ENCODE measurements around the gene MSX1. TPM values are rescaled to one million over a fixed set of nuclear protein-coding genes. Genes with fewer than 3 reads are reported as not detected.
A peak's percentile ranks its signal among the peaks of the same experiment; 100 is the strongest.

MSX1 gene
- total RNA-seq, 6 donors from 2014 or later, result 1.1 to 16.8 (median 1.8) TPM; not detected in 1

DNA sequence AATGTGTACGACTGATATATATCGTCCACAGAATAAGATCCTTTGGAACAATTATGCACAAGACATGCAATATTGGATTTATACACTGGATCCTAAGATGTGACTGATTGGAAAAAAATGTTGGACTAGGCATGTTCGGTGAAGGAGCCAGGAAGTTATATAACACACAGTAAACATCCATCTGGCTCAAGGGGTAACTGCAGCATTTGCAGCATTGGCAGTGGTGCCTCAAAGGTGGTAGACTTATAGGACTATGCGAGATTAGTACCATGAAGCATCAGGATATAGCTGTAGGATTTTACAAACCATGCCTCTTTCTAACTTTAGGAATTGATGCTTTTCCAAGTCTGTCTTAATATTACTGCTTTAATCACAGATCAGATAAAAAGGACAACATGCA lies 34.3 kb downstream of the MSX1 start:
- TF ChIP-seq POLR2AphosphoS5 (IDR thresholded peaks at IDR 0.05) (no peak), POLR2A (IDR thresholded peaks at IDR 0.05) (no peak), EP300 (IDR thresholded peaks at IDR 0.05) (no peak)
- TF ChIP-seq, protein P1, sequence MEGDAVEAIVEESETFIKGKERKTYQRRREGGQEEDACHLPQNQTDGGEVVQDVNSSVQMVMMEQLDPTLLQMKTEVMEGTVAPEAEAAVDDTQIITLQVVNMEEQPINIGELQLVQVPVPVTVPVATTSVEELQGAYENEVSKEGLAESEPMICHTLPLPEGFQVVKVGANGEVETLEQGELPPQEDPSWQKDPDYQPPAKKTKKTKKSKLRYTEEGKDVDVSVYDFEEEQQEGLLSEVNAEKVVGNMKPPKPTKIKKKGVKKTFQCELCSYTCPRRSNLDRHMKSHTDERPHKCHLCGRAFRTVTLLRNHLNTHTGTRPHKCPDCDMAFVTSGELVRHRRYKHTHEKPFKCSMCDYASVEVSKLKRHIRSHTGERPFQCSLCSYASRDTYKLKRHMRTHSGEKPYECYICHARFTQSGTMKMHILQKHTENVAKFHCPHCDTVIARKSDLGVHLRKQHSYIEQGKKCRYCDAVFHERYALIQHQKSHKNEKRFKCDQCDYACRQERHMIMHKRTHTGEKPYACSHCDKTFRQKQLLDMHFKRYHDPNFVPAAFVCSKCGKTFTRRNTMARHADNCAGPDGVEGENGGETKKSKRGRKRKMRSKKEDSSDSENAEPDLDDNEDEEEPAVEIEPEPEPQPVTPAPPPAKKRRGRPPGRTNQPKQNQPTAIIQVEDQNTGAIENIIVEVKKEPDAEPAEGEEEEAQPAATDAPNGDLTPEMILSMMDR (IDR thresholded peaks at IDR 0.05), result no peak
- no peaks in the 10 kb centered on the region for H3K4me1 ChIP-seq
- H3K27ac ChIP-seq, result no peak overlapping the region
- ATAC-seq (ENCODE audit: low FRiP score in 2 of 2), result no peak
- no peak overlapping the region for H3K4me3 ChIP-seq
- WGBS, 2 donors, result 83 to 84% methylated on average over 4 of the region's 4 CpGs
- DNase-seq, result no peak
- H3K36me3 ChIP-seq, result no peaks in the 10 kb centered on the region
- H3K27me3 ChIP-seq, result no peaks in the 10 kb centered on the region
- no peaks in the 10 kb centered on the region for H3K9me3 ChIP-seq

DNA sequence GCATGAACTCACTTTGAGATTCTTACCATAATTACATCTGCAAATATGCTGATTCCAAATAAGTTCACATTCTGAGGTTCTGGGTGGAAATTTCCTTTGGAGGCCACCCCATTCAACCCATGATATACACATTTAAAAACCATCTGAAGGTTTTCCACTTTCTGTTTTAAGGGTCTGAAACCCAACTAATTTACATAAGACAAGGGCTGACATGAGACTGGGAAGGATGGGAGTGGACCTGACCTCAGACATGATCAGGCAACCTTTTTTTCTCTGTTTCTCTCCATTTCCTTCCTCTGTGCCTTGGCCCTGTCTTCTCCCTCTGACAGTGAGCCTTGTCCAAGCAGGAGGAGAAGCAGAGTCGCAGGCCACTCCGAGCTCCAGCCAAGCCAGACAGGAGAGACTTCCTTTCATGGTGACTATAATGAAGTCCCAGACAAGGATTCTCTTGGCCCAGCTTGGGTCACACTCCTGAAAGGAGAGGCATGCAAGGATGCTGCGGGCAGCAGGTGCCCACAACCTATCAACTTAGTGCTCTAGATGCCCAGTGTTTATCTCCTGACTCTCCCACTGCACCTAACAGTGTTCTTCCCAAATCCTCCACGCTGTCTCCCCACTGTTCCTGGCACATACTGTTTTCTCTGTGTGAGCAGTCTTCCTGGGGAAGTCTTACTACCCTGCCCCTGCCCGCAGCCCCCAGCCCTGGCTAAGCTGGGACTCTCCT lies 39.9 kb downstream of the MSX1 start:
- no peaks in the 10 kb centered on the region for H3K4me1 ChIP-seq
- DNase-seq (no peak), ATAC-seq (ENCODE audit: low FRiP score in 2 of 2) (no peak)
- no peaks in the 10 kb centered on the region for H3K27me3 ChIP-seq
- H3K9me3 ChIP-seq, result no peaks in the 10 kb centered on the region
- no peak overlapping the region for H3K27ac ChIP-seq
- no peak overlapping the region for H3K4me3 ChIP-seq
- WGBS, 2 donors, result 74 to 79% methylated on average over 5 of the region's 5 CpGs
- TF ChIP-seq POLR2A (IDR thresholded peaks at IDR 0.05), result no peak
- TF ChIP-seq EP300 (IDR thresholded peaks at IDR 0.05), result no peak
- TF ChIP-seq, protein P1 (IDR thresholded peaks at IDR 0.05), result no peak
- no peak for TF ChIP-seq POLR2AphosphoS5 (IDR thresholded peaks at IDR 0.05)
- no peaks in the 10 kb centered on the region for H3K36me3 ChIP-seq

DNA sequence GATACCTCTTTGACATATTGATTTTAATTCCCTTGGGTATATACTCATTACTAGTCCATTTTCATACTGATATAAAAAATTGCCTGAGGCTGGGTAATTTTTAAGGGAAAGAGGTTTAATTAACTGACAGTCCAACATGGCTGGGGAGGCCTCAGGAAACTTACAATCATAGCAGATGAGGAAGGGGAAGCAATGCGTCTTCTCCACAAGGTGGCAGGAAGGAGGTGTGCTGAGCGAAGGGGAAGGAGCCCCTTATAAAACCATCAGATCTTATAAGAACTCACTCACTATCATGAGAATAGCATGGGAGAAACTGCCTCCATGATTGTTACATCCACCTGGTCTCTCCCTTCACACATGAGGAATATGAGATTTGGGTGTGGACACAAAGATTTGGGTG lies 42.4 kb downstream of the MSX1 start:
- DNase-seq (no peak), ATAC-seq (ENCODE audit: low FRiP score in 2 of 2) (no peak)
- Histone ChIP-seq H3K27ac (no peak overlapping the region), H3K9me3 (no peaks in the 10 kb centered on the region), H3K4me1 (no peaks in the 10 kb centered on the region), H3K27me3 (no peaks in the 10 kb centered on the region), H3K4me3 (no peak overlapping the region), H3K36me3 (no peaks in the 10 kb centered on the region)
- 42 to 45% methylated on average over 2 of the region's 2 CpGs for WGBS, 2 donors
- TF ChIP-seq, protein P1 (IDR thresholded peaks at IDR 0.05), result no peak
- TF ChIP-seq POLR2A (IDR thresholded peaks at IDR 0.05), result no peak
- no peak for TF ChIP-seq POLR2AphosphoS5 (IDR thresholded peaks at IDR 0.05)
- no peak for TF ChIP-seq EP300 (IDR thresholded peaks at IDR 0.05)

DNA sequence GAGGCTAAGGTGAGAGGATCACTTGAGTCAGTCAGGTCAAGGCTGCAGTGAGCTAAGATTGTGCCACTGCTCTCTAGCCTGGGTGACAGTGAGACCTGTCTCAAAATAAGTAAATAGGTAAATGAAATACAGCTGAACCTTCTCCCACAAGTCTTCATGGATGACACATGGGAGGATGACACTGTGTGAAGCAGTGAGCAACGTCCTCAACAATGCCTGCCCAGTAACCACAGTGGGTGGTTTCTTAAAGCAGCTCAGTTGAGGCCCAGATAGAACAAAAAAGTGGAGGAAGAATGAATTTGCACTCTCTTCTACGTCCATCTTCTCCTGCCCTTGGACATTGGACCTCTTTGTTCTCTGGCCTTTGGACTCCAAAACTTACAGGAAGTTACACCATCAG lies 52.7 kb downstream of the MSX1 start:
- H3K9me3 ChIP-seq, result no peaks in the 10 kb centered on the region
- WGBS, 2 donors, result 64 to 65% methylated on average over 2 of the region's 2 CpGs
- H3K4me1 ChIP-seq, result no peaks in the 10 kb centered on the region
- DNase-seq, result no peak
- TF ChIP-seq EP300 (IDR thresholded peaks at IDR 0.05) (no peak), POLR2A (IDR thresholded peaks at IDR 0.05) (no peak), POLR2AphosphoS5 (IDR thresholded peaks at IDR 0.05) (no peak)
- TF ChIP-seq, protein P1 (IDR thresholded peaks at IDR 0.05), result no peak
- H3K36me3 ChIP-seq, result no peaks in the 10 kb centered on the region
- no peak overlapping the region for H3K4me3 ChIP-seq
- no peak overlapping the region for H3K27ac ChIP-seq
- ATAC-seq (ENCODE audit: low FRiP score in 2 of 2), result no peak
- H3K27me3 ChIP-seq, result no peaks in the 10 kb centered on the region

DNA sequence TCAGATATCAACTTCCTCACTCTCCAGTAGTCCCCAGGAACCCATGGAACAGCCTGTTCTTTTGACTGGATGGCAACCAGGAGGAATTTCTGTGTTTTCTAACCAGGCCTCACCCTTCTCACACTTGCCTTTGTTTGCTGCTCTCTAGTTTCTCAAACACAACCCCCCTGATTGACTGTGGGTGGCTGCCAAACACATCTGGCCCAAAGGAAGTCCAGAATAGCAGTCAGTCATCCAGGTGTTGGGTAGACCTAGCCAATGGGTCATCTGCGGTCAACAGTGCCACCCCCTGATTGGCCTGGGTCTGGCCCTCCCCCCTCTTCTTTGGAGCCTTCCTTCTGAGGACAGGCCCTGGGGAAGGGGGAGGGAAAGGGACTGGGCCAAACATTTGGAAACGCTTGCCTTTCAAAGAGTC lies 53.7 kb downstream of the MSX1 start:
- H3K9me3 ChIP-seq, result no peaks in the 10 kb centered on the region
- TF ChIP-seq, protein P1 (IDR thresholded peaks at IDR 0.05), result no peak
- no peak for DNase-seq
- no peaks in the 10 kb centered on the region for H3K36me3 ChIP-seq
- peak in 1 of 2 donors; percentile 55 for ATAC-seq (ENCODE audit: low FRiP score in 2 of 2)
- H3K4me1 ChIP-seq, result no peaks in the 10 kb centered on the region
- WGBS, 2 donors, result 64 to 73% methylated on average over 2 of the region's 2 CpGs
- no peak overlapping the region for H3K4me3 ChIP-seq
- H3K27me3 ChIP-seq, result no peaks in the 10 kb centered on the region
- H3K27ac ChIP-seq, result no peak overlapping the region

All from upper lobe of left lung (tissue), 6 donors.